Trophoblast cell (in vitro differentiated cells and primary cell): ENCODE data around the gene LHFPL5.

Experiments
- DNase-seq, 2 donors: peaks; one replicate each; pipeline ENCODE4 v3.0.0-alpha.2; 2016
- H2AFZ ChIP-seq: 2 replicates; pipeline ENCODE4 v1.6.1; 2013; ENCODE audit warnings: low read length, moderate library complexity, mild to moderate bottlenecking; ENCODE audit not compliant: insufficient read depth, poor library complexity
- H2AK5ac ChIP-seq: 2 replicates; pipeline ENCODE4 v1.6.1; 2013; ENCODE audit warnings: mild to moderate bottlenecking, low read length
- H2BK120ac ChIP-seq: 2 replicates; pipeline ENCODE4 v1.6.1; 2013; ENCODE audit warnings: low read length, mild to moderate bottlenecking, moderate library complexity; ENCODE audit not compliant: insufficient read depth, poor library complexity
- H2BK12ac ChIP-seq: 2 replicates; pipeline ENCODE4 v1.6.1; 2013; ENCODE audit warnings: mild to moderate bottlenecking, low read length, moderate library complexity
- H2BK5ac ChIP-seq: 2 replicates; pipeline ENCODE4 v1.6.1; 2013; ENCODE audit warnings: low read length, low read depth, moderate library complexity, mild to moderate bottlenecking; ENCODE audit not compliant: poor library complexity
- H3K14ac ChIP-seq: 2 replicates; pipeline ENCODE4 v1.6.1; 2013; ENCODE audit warnings: mild to moderate bottlenecking, low read length
- H3K18ac ChIP-seq: 2 replicates; pipeline ENCODE4 v1.6.1; 2013; ENCODE audit warnings: mild to moderate bottlenecking, low read length
- H3K23ac ChIP-seq: 2 replicates; pipeline ENCODE4 v1.6.1; 2013; ENCODE audit warnings: low read length
- H3K27ac ChIP-seq: 2 replicates; pipeline ENCODE4 v1.5.1; 2013; ENCODE audit warnings: low read depth, mild to moderate bottlenecking, inconsistent platforms, low read length, moderate library complexity
- H3K27me3 ChIP-seq: 2 replicates; pipeline ENCODE4 v1.6.1; 2013; ENCODE audit warnings: inconsistent platforms, mild to moderate bottlenecking, low read length, moderate library complexity; ENCODE audit not compliant: insufficient read depth
- H3K36me3 ChIP-seq, 2 experiments: 1 replicate in 1 of 2; 2 replicates in 1 of 2; pipeline ENCODE4 v1.6.1; 2013; ENCODE audit warnings: low read length in 2 of 2, mild to moderate bottlenecking in 2 of 2, moderate library complexity in 1 of 2; ENCODE audit not compliant: insufficient read depth in 2 of 2, control insufficient read depth in 1 of 2
- H3K4ac ChIP-seq: 2 replicates; pipeline ENCODE4 v1.6.1; 2013; ENCODE audit warnings: low read depth, mild to moderate bottlenecking, low read length, moderate library complexity
- H3K4me1 ChIP-seq, 2 experiments: 1 replicate in 1 of 2; 2 replicates in 1 of 2; pipeline ENCODE4 v1.6.1; 2013; ENCODE audit warnings: low read length in 2 of 2, mild to moderate bottlenecking in 2 of 2, moderate library complexity in 1 of 2; ENCODE audit not compliant: insufficient read depth in 2 of 2, control insufficient read depth in 1 of 2
- H3K4me2 ChIP-seq: 2 replicates; pipeline ENCODE4 v1.6.1; 2013; ENCODE audit warnings: inconsistent platforms, mild to moderate bottlenecking, low read length, moderate library complexity
- H3K4me3 ChIP-seq: 2 replicates; pipeline ENCODE4 v1.5.1; 2013; ENCODE audit warnings: mild to moderate bottlenecking, low read depth, low read length, inconsistent platforms
- H3K79me1 ChIP-seq: one replicate; pipeline ENCODE4 v1.6.1; 2013; ENCODE audit warnings: low read length
- H3K79me2 ChIP-seq: 2 replicates; pipeline ENCODE4 v1.6.1; 2013; ENCODE audit warnings: low read length, mild to moderate bottlenecking; ENCODE audit not compliant: control insufficient read depth, insufficient read depth, poor library complexity
- H3K9ac ChIP-seq: 2 replicates; pipeline ENCODE4 v1.6.1; 2013; ENCODE audit warnings: mild to moderate bottlenecking, low read length
- H3K9me3 ChIP-seq: 2 replicates; pipeline ENCODE4 v1.6.1; 2013; ENCODE audit warnings: low read depth, mild to moderate bottlenecking, control low read depth, inconsistent platforms, low read length; ENCODE audit not compliant: insufficient read depth
- H4K12ac ChIP-seq: 2 replicates; pipeline ENCODE4 v1.6.1; 2013; ENCODE audit warnings: low read depth, mild to moderate bottlenecking, low read length, moderate library complexity
- H4K8ac ChIP-seq: 2 replicates; pipeline ENCODE4 v1.6.1; 2013; ENCODE audit warnings: low read depth, mild to moderate bottlenecking, low read length, moderate library complexity
- H4K91ac ChIP-seq: one replicate; pipeline ENCODE4 v1.6.1; 2013; ENCODE audit warnings: low read depth, mild to moderate bottlenecking, low read length, moderate library complexity
- WGBS: extraction: QIAGEN DNeasy Blood & Tissue Kit; methylation state at CpG from one replicate; pipeline ENCODE4 v1.1.7; 2013; ENCODE audit warnings: missing lambda C conversion rate; ENCODE audit not compliant: insufficient read length, insufficient coverage; ENCODE audit errors: extremely low coverage; 5-methylcytosine and 5-hydroxymethylcytosine counted together

The LHFPL5 gene

DNA sequence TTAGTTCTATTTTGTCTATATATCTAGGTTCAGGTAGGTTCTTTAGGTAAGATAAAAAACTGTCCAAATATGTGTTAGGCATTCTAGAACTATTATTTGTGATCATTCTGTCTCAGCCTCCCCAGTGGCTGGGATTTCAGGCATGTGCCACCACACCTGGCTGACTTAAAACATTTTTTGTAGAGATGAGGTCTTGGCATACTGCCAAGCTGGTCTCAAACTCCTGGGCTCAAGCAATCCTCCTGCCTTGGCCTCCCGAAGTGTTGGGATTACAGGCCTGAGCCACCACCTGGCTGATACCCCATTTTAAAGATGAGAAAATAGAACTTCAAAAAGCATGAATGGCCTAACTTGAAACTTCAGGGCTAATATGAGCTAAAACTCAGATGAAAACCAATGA, 33.9 kb downstream of the LHFPL5 start:
- Histone ChIP-seq H3K79me2 (no peaks in the 10 kb centered on the region), H3K27me3 (no peaks in the 10 kb centered on the region), H2AK5ac (no peak overlapping the region), H4K12ac (no peak overlapping the region), H3K4me2 (no peak overlapping the region), H3K27ac (no peak overlapping the region), H2BK120ac (no peak overlapping the region), H3K4me3 (no peak overlapping the region), H3K4me1 (no peaks in the 10 kb centered on the region), H4K8ac (no peak overlapping the region), H3K36me3 (peaks cover 22 to 23% of the 10 kb centered on the region in 2 experiments), H3K79me1 (no peaks in the 10 kb centered on the region), H2BK12ac (no peak overlapping the region), H3K23ac (no peak overlapping the region), H3K14ac (no peak overlapping the region), H2AFZ (no peak overlapping the region), H3K18ac (no peak overlapping the region), H4K91ac (no peak overlapping the region), H3K9ac (no peak overlapping the region), H3K4ac (no peak overlapping the region), H3K9me3 (no peaks in the 10 kb centered on the region), H2BK5ac (no peak overlapping the region)
- no CpG with 5 or more reads among the region's 1 CpG for WGBS
- no peak for DNase-seq

DNA sequence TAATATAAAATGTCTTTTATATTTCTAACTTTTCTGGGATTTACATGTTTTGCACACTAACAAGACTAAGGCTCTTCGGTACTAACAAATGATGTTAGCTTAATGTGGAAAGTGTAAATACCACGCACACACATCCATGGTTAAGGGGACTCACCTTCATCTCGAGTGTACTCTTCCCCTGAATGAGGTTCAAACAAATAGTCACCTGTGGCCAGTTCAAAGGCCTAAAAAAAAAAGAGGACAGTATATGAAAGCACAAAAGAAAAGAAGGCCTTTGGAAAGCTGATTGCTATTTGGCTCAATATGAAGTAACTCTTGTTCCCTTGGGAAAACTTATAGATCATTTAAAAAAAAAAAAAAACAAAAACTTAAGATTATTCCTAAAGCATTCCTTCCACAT, 37.2 kb downstream of the LHFPL5 start:
- Histone ChIP-seq H3K36me3 (peaks cover 17 to 19% of the 10 kb centered on the region in 2 experiments), H3K4me1 (no peaks in the 10 kb centered on the region), H3K27me3 (no peaks in the 10 kb centered on the region), H3K79me2 (no peaks in the 10 kb centered on the region), H3K4me2 (no peak overlapping the region), H2BK120ac (no peak overlapping the region), H4K91ac (no peak overlapping the region), H3K18ac (no peak overlapping the region), H2AFZ (no peak overlapping the region), H2AK5ac (no peak overlapping the region), H3K9me3 (no peaks in the 10 kb centered on the region), H3K23ac (no peak overlapping the region), H3K9ac (no peak overlapping the region), H4K8ac (no peak overlapping the region), H2BK5ac (no peak overlapping the region), H3K4me3 (no peak overlapping the region), H3K79me1 (no peaks in the 10 kb centered on the region), H3K4ac (no peak overlapping the region), H2BK12ac (no peak overlapping the region), H3K27ac (no peak overlapping the region), H3K14ac (no peak overlapping the region), H4K12ac (no peak overlapping the region)
- DNase-seq = no peak
- WGBS = no CpG with 5 or more reads among the region's 3 CpGs

DNA sequence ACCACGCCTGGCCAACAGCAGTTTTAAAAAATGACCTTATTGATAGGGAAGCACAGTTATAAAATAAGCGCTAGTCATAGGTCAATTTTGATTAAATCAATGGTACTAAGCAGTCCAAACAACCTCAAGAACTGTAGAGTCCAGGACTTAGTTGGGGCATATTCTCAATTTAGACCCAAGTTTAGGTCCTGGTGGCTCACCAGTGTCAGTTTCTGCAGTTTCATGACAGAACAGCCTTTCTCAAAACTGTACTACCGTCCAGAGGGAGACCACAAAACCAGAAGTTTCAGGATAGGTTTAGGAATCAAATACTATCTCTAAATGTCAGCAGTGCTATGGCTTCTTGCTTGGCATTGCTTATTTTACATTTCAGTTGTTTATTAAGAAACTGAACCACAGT, 39.1 kb downstream of the LHFPL5 start:
- H3K27me3 ChIP-seq = no peaks in the 10 kb centered on the region
- H3K4me1 ChIP-seq = no peaks in the 10 kb centered on the region
- H3K9me3 ChIP-seq = no peaks in the 10 kb centered on the region
- H2AFZ ChIP-seq = no peak overlapping the region
- no peak overlapping the region for H3K9ac ChIP-seq
- H3K27ac ChIP-seq = no peak overlapping the region
- no peak overlapping the region for H2BK5ac ChIP-seq
- H4K12ac ChIP-seq = no peak overlapping the region
- H3K23ac ChIP-seq = no peak overlapping the region
- no peak overlapping the region for H3K18ac ChIP-seq
- no peak overlapping the region for H2AK5ac ChIP-seq
- no peak overlapping the region for H3K4ac ChIP-seq
- H3K14ac ChIP-seq = no peak overlapping the region
- no peaks in the 10 kb centered on the region for H3K79me2 ChIP-seq
- WGBS = no CpG with 5 or more reads among the region's 3 CpGs
- H3K79me1 ChIP-seq = no peaks in the 10 kb centered on the region
- H2BK120ac ChIP-seq = no peak overlapping the region
- H4K8ac ChIP-seq = no peak overlapping the region
- H2BK12ac ChIP-seq = no peak overlapping the region
- peaks cover 16% of the 10 kb centered on the region in 2 experiments for H3K36me3 ChIP-seq
- no peak overlapping the region for H3K4me3 ChIP-seq
- DNase-seq = no peak
- H4K91ac ChIP-seq = no peak overlapping the region
- H3K4me2 ChIP-seq = no peak overlapping the region

DNA sequence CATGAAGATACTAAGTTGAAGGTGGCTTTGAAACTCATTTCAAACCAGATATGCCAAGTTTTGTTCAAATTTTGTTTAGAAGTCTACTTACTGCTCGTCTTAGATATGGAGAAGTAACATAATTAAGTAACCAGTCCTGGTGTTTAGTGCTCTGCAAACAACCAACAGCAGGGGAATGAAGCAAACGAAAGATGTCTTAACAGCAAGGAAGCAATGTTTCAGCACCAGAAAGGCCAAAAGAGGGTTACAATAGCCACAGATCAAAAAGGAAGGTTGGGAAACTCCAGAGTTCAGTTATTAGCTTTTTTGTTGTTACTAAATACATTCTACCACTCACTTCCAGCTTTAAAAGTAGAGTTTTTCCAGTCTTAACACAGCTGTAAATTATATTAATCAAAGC, 45.1 kb downstream of the LHFPL5 start:
- Histone ChIP-seq H3K23ac (no peak overlapping the region), H3K79me1 (no peaks in the 10 kb centered on the region), H3K9ac (no peak overlapping the region), H3K4me2 (no peak overlapping the region), H2BK120ac (no peak overlapping the region), H3K27me3 (no peaks in the 10 kb centered on the region), H2AFZ (no peak overlapping the region), H3K79me2 (no peaks in the 10 kb centered on the region), H3K9me3 (no peaks in the 10 kb centered on the region), H3K4me1 (no peaks in the 10 kb centered on the region), H3K27ac (no peak overlapping the region), H3K14ac (no peak overlapping the region), H2BK5ac (no peak overlapping the region), H2AK5ac (no peak overlapping the region), H4K8ac (no peak overlapping the region), H3K4me3 (no peak overlapping the region), H4K91ac (no peak overlapping the region), H2BK12ac (no peak overlapping the region), H3K18ac (no peak overlapping the region), H3K36me3 (peaks cover 10 to 14% of the 10 kb centered on the region in 2 experiments), H3K4ac (no peak overlapping the region), H4K12ac (no peak overlapping the region)
- DNase-seq = no peak
- WGBS = no CpG with 5 or more reads among the region's 2 CpGs
